ENCODE data around the gene HCFC1R1.
"Not testable (repeated sequence)": the region's sequence is repeated elsewhere in the genome, so short reads cannot be mapped to it uniquely, and the experiment has no call there.

DNA sequence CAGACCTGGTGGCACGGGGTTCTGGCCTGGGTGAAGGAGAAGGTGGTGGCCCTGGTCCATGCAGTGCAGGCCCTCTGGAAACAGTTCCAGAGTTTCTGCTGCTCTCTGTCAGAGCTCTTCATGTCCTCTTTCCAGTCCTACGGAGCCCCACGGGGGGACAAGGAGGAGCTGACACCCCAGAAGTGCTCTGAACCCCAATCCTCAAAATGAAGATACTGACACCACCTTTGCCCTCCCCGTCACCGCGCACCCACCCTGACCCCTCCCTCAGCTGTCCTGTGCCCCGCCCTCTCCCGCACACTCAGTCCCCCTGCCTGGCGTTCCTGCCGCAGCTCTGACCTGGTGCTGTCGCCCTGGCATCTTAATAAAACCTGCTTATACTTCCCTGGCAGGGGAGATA is 45.4 kb upstream of the HCFC1R1 start:
- TF ChIP-seq EZH2 (IDR thresholded peaks at IDR 0.05; ENCODE audit: borderline replicate concordance, low read depth, low read length, poor library complexity, severe bottlenecking): not testable (repeated sequence)
- TF ChIP-seq, protein P1, sequence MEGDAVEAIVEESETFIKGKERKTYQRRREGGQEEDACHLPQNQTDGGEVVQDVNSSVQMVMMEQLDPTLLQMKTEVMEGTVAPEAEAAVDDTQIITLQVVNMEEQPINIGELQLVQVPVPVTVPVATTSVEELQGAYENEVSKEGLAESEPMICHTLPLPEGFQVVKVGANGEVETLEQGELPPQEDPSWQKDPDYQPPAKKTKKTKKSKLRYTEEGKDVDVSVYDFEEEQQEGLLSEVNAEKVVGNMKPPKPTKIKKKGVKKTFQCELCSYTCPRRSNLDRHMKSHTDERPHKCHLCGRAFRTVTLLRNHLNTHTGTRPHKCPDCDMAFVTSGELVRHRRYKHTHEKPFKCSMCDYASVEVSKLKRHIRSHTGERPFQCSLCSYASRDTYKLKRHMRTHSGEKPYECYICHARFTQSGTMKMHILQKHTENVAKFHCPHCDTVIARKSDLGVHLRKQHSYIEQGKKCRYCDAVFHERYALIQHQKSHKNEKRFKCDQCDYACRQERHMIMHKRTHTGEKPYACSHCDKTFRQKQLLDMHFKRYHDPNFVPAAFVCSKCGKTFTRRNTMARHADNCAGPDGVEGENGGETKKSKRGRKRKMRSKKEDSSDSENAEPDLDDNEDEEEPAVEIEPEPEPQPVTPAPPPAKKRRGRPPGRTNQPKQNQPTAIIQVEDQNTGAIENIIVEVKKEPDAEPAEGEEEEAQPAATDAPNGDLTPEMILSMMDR (conservative IDR thresholded peaks at IDR 0.05; ENCODE audit: low read depth, low read length): not testable (repeated sequence)

All from A673 (cell line).